H9 (cell line): ENCODE data around the gene ARHGAP12. TPM values are rescaled to one million over a fixed set of nuclear protein-coding genes. Genes with fewer than 3 reads are reported as not detected.

Experiments used
- DNase-seq: peaks from one replicate; pipeline ENCODE4 v3.0.0-alpha.2; 2017
- H2AFZ ChIP-seq: one replicate; pipeline ENCODE4 v1.6.1; 2013; ENCODE audit warnings: mild to moderate bottlenecking, low read length, control low read depth, moderate library complexity
- H2AK5ac ChIP-seq: 2 replicates; pipeline ENCODE4 v1.6.1; 2013; ENCODE audit warnings: low read length, control low read depth, mixed read lengths; ENCODE audit not compliant: insufficient read length
- H2BK120ac ChIP-seq: one replicate; pipeline ENCODE4 v1.6.1; 2013; ENCODE audit warnings: low read depth, mild to moderate bottlenecking, low read length, control low read depth, inconsistent platforms; ENCODE audit not compliant: poor library complexity, severe bottlenecking
- H2BK12ac ChIP-seq: 2 replicates; pipeline ENCODE4 v1.6.1; 2013; ENCODE audit warnings: low read length, control low read depth, mixed read lengths, low read depth; ENCODE audit not compliant: insufficient read length
- H2BK15ac ChIP-seq: 2 replicates; pipeline ENCODE4 v1.6.1; 2013; ENCODE audit warnings: low read depth, low read length, control low read depth
- H2BK20ac ChIP-seq: one replicate; pipeline ENCODE4 v1.6.1; 2013; ENCODE audit warnings: low read depth, mild to moderate bottlenecking, low read length, control low read depth, inconsistent platforms; ENCODE audit not compliant: poor library complexity, severe bottlenecking
- H2BK5ac ChIP-seq: 2 replicates; pipeline ENCODE4 v1.6.1; 2013; ENCODE audit warnings: low read length, control low read depth, mixed read lengths; ENCODE audit not compliant: insufficient read length
- H3K14ac ChIP-seq: 2 replicates; pipeline ENCODE4 v1.6.1; 2013; ENCODE audit warnings: low read length, control low read depth; ENCODE audit not compliant: insufficient read depth
- H3K18ac ChIP-seq: 2 replicates; pipeline ENCODE4 v1.6.1; 2013; ENCODE audit warnings: low read depth, mild to moderate bottlenecking, mixed read lengths, low read length, control low read depth; ENCODE audit not compliant: insufficient read length
- H3K23ac ChIP-seq: 2 replicates; pipeline ENCODE4 v1.6.1; 2013; ENCODE audit warnings: low read length, control low read depth, mixed read lengths, low read depth; ENCODE audit not compliant: insufficient read length
- H3K23me2 ChIP-seq: 2 replicates; pipeline ENCODE4 v1.6.1; 2013; ENCODE audit warnings: low read depth, mild to moderate bottlenecking, mixed read lengths, low read length, control low read depth; ENCODE audit not compliant: insufficient read length, poor library complexity, severe bottlenecking
- H3K27ac ChIP-seq: 2 replicates; pipeline ENCODE4 v1.5.1; 2013; ENCODE audit warnings: low read length, control low read depth, mixed read lengths, low read depth; ENCODE audit not compliant: insufficient read length
- H3K27me3 ChIP-seq: 2 replicates; pipeline ENCODE4 v1.6.1; 2013; ENCODE audit warnings: low read length, control low read depth, inconsistent platforms; ENCODE audit not compliant: insufficient read depth
- H3K4ac ChIP-seq: 2 replicates; pipeline ENCODE4 v1.6.1; 2013; ENCODE audit warnings: low read depth, mild to moderate bottlenecking, control low read depth, inconsistent platforms, low read length, moderate library complexity
- H3K4me1 ChIP-seq: 2 replicates; pipeline ENCODE4 v1.6.1; 2013; ENCODE audit warnings: low read length, control low read depth, inconsistent platforms; ENCODE audit not compliant: insufficient read depth
- H3K4me2 ChIP-seq: 2 replicates; pipeline ENCODE4 v1.6.1; 2013; ENCODE audit warnings: low read length, control low read depth, mixed read lengths; ENCODE audit not compliant: insufficient read length, insufficient read depth
- H3K56ac ChIP-seq: 2 replicates; pipeline ENCODE4 v1.6.1; 2013; ENCODE audit warnings: low read depth, mild to moderate bottlenecking, mixed read lengths, low read length, control low read depth; ENCODE audit not compliant: insufficient read length
- H3K79me1 ChIP-seq: 2 replicates; pipeline ENCODE4 v1.6.1; 2013; ENCODE audit warnings: low read depth, mild to moderate bottlenecking, moderate library complexity, low read length, control low read depth, inconsistent platforms; ENCODE audit not compliant: insufficient read depth, poor library complexity, severe bottlenecking
- H3K79me2 ChIP-seq: 2 replicates; pipeline ENCODE4 v1.6.1; 2013; ENCODE audit warnings: low read length, control low read depth, inconsistent platforms; ENCODE audit not compliant: insufficient read depth
- H3K9ac ChIP-seq: 2 replicates; pipeline ENCODE4 v1.6.1; 2013; ENCODE audit warnings: low read length, control low read depth, mixed read lengths; ENCODE audit not compliant: insufficient read length; ENCODE audit errors: extremely low read depth
- H3K9me3 ChIP-seq: one replicate; pipeline ENCODE4 v1.6.1; 2013; ENCODE audit warnings: low read depth, low read length, inconsistent platforms; ENCODE audit not compliant: control insufficient read depth
- H3T11ph ChIP-seq: one replicate; pipeline ENCODE4 v1.6.1; 2013; ENCODE audit warnings: mild to moderate bottlenecking, low read length, control low read depth, inconsistent platforms
- H4K20me1 ChIP-seq: one replicate; pipeline ENCODE4 v1.6.1; 2013; ENCODE audit not compliant: control insufficient read depth, insufficient read length, insufficient read depth
- H4K5ac ChIP-seq: 2 replicates; pipeline ENCODE4 v1.6.1; 2013; ENCODE audit warnings: low read depth, mild to moderate bottlenecking, mixed read lengths, low read length, control low read depth; ENCODE audit not compliant: insufficient read length
- H4K8ac ChIP-seq: replicated peaks from 2 replicates; pipeline ENCODE4 v1.6.1; 2013; ENCODE audit warnings: low read length, control low read depth, mixed read lengths, low read depth; ENCODE audit not compliant: insufficient read length
- H4K91ac ChIP-seq: 2 replicates; pipeline ENCODE4 v1.6.1; 2013; ENCODE audit warnings: low read depth, mild to moderate bottlenecking, moderate library complexity, mixed read lengths, low read length, control low read depth; ENCODE audit not compliant: insufficient read length
- H3K27ac Mint-ChIP-seq, 3 experiments: 2 replicates in 2 of 3; 3 replicates in 1 of 3; pipeline ENCODE4 v1.8.0; 2020 to 2021; ENCODE audit warnings: mixed read lengths in 3 of 3, mild to moderate bottlenecking in 1 of 3, moderate library complexity in 1 of 3
- H3K27me3 Mint-ChIP-seq: 2 replicates; pipeline ENCODE4 v1.8.0; 2021; ENCODE audit warnings: low read depth, mild to moderate bottlenecking, moderate library complexity, mixed read lengths
- H3K36me3 Mint-ChIP-seq, 3 experiments: 2 replicates in 2 of 3; 3 replicates in 1 of 3; pipeline ENCODE4 v1.8.0; 2020 to 2021; ENCODE audit warnings: low read depth in 3 of 3, mixed read lengths in 3 of 3; ENCODE audit not compliant: insufficient read depth in 1 of 3
- H3K4me1 Mint-ChIP-seq, 2 experiments: 2 replicates each; pipeline ENCODE4 v1.8.0; 2020; ENCODE audit warnings: mixed read lengths in 2 of 2
- H3K4me3 Mint-ChIP-seq, 2 experiments: 2 replicates in 1 of 2; 3 replicates in 1 of 2; pipeline ENCODE4 v1.8.0; 2020 to 2021; ENCODE audit warnings: mild to moderate bottlenecking in 2 of 2, mixed read lengths in 2 of 2, moderate library complexity in 1 of 2
- H3K9me3 Mint-ChIP-seq, 2 experiments: 2 replicates in 1 of 2; 3 replicates in 1 of 2; pipeline ENCODE4 v1.8.0; 2020; ENCODE audit warnings: mild to moderate bottlenecking in 2 of 2, mixed read lengths in 2 of 2, moderate library complexity in 1 of 2
- CTCF ChIP-seq: fragments of 200-600 bp; sonication (generic); conservative IDR thresholded peaks from 3 replicates; pipeline ENCODE4 v1.8.0; 2021; ENCODE audit warnings: antibody characterized with exemption, mild to moderate bottlenecking
- WGBS: extraction: QIAGEN DNeasy Blood & Tissue Kit; methylation state at CpG from one replicate; pipeline ENCODE4 v1.1.7; 2013; ENCODE audit warnings: missing lambda C conversion rate, low lambda C conversion rate, mixed read lengths; ENCODE audit not compliant: insufficient read length; ENCODE audit errors: extremely low coverage; 5-methylcytosine and 5-hydroxymethylcytosine counted together
- total RNA-seq: library from RNA; stranded (reverse); gene quantifications from 2 replicates; pipeline ENCODE4 v1.2.1, GENCODE V29; 2021

ARHGAP12 gene
- total RNA-seq, 1 experiment from 2014 or later: 34.3 TPM

- H2BK120ac ChIP-seq: no peak overlapping the region
- Mint-ChIP-seq H3K9me3 (peaks cover 7 to 12% of the 10 kb centered on the region in 2 experiments; a peak in 4 of 5 replicates), H3K4me1 (peaks cover 69 to 70% of the 10 kb centered on the region in 2 experiments), H3K4me3 (peak overlapping the region in 1 of 2 experiments; percentile 51; a peak in 3 of 5 replicates), H3K36me3 (peaks cover 0 to 11% (median 10%) of the 10 kb centered on the region in 3 experiments; a peak in 5 of 7 replicates), H3K27me3 (peaks cover 3% of the 10 kb centered on the region; the same call in 1 of the 2 replicates), H3K27ac (no peak overlapping the region)
- no peaks in the 10 kb centered on the region for H4K20me1 ChIP-seq
- no peaks in the 10 kb centered on the region for H3K9me3 ChIP-seq
- no peak overlapping the region for H2AFZ ChIP-seq
- no peak overlapping the region for H2BK12ac ChIP-seq
- peaks cover 23% of the 10 kb centered on the region; the same call in 1 of the 2 replicates for H3K4me1 ChIP-seq
- peak overlapping the region; percentile 45 for H3K4me2 ChIP-seq
- H2BK5ac ChIP-seq: no peak overlapping the region
- no peak overlapping the region for H3K9ac ChIP-seq
- H3K27me3 ChIP-seq: no peaks in the 10 kb centered on the region
- H4K5ac ChIP-seq: no peak overlapping the region
- H4K91ac ChIP-seq: no peak overlapping the region
- H2AK5ac ChIP-seq: no peak overlapping the region
- H3K14ac ChIP-seq: no peak overlapping the region
- no peak overlapping the region for H2BK15ac ChIP-seq
- no peak overlapping the region for H3K56ac ChIP-seq
- TF ChIP-seq CTCF: no peak
- DNase-seq: no peak
- no peak overlapping the region for H3T11ph ChIP-seq
- H4K8ac ChIP-seq: no peak overlapping the region
- H3K27ac ChIP-seq: no peak overlapping the region
- H3K79me2 ChIP-seq: no peaks in the 10 kb centered on the region
- no peaks in the 10 kb centered on the region for H3K79me1 ChIP-seq
- peaks cover 4% of the 10 kb centered on the region for H3K23me2 ChIP-seq
- H3K18ac ChIP-seq: no peak overlapping the region
- no peak overlapping the region for H3K23ac ChIP-seq
- WGBS: no CpG with 5 or more reads among the region's 5 CpGs
- H2BK20ac ChIP-seq: no peak overlapping the region
- H3K4ac ChIP-seq: no peak overlapping the region
These were observed 170.1 kb downstream of the ARHGAP12 start for GRCh38 chr10:31758495-31758894.
